ENCODE measurements around the gene SH3BP4.

DNA sequence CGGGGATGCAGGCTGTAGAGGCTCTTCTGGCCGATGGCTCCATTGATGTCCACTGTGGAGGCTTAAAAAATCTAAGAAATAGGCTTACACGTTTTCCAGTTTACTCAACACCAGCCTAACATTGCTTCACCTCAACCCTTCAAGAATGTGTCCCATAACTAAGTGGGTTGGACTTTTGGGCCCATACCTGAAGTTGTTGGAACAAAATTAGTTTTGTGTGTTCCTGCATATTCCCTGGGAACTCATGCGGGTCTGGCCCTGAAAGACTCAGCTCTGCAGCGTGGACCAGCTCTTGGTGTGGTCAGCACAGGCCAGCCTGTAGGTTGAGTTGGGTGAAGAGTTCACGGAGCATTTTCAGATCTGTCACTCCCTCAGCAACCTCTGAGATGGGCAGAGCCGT lies 38.5 kb downstream of the SH3BP4 start:
- TF ChIP-seq POLR2AphosphoS5 (IDR thresholded peaks at IDR 0.05; ENCODE audit: insufficient read depth in 1 of 2, low read depth in 1 of 2), result no peak
- TF ChIP-seq, protein P1, sequence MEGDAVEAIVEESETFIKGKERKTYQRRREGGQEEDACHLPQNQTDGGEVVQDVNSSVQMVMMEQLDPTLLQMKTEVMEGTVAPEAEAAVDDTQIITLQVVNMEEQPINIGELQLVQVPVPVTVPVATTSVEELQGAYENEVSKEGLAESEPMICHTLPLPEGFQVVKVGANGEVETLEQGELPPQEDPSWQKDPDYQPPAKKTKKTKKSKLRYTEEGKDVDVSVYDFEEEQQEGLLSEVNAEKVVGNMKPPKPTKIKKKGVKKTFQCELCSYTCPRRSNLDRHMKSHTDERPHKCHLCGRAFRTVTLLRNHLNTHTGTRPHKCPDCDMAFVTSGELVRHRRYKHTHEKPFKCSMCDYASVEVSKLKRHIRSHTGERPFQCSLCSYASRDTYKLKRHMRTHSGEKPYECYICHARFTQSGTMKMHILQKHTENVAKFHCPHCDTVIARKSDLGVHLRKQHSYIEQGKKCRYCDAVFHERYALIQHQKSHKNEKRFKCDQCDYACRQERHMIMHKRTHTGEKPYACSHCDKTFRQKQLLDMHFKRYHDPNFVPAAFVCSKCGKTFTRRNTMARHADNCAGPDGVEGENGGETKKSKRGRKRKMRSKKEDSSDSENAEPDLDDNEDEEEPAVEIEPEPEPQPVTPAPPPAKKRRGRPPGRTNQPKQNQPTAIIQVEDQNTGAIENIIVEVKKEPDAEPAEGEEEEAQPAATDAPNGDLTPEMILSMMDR (IDR thresholded peaks at IDR 0.05), result no peak
- no peak for TF ChIP-seq POLR2A (IDR thresholded peaks at IDR 0.05)

Measured in vagina (tissue), 2 donors.